ENCODE results near the gene ARHGAP28. TPM values are rescaled to one million over a fixed set of nuclear protein-coding genes. Genes with fewer than 3 reads are reported as not detected.
A peak's percentile ranks its signal among the peaks of the same experiment; 100 is the strongest.

The ARHGAP28 gene
- total RNA-seq, 1 donor from 2014 or later: 2.2 TPM

- no peak for DNase-seq (ENCODE audit: low read depth)
- H3K4me3 ChIP-seq (ENCODE audit: low read depth, low read length): no peak overlapping the region
- TF ChIP-seq CTCF (conservative IDR thresholded peaks at IDR 0.05; ENCODE audit: low read depth, low read length): no peak
Measured at GRCh38 chr18:6868033-6868432, 138.5 kb downstream of the ARHGAP28 start.

GRCh38 chr18:6871566-6871965, 142.1 kb downstream of the ARHGAP28 start:
- peak; percentile 41 for DNase-seq (ENCODE audit: low read depth)
- no peak for TF ChIP-seq CTCF (conservative IDR thresholded peaks at IDR 0.05; ENCODE audit: low read depth, low read length)
- no peak overlapping the region for H3K4me3 ChIP-seq (ENCODE audit: low read depth, low read length)

- no peak overlapping the region for H3K4me3 ChIP-seq (ENCODE audit: low read depth, low read length)
- no peak for TF ChIP-seq CTCF (conservative IDR thresholded peaks at IDR 0.05; ENCODE audit: low read depth, low read length)
- no peak for DNase-seq (ENCODE audit: low read depth)
Measured at GRCh38 chr18:6873040-6873751, 143.7 kb downstream of the ARHGAP28 start.

GRCh38 chr18:6874315-6874714, 144.8 kb downstream of the ARHGAP28 start:
- no peak for DNase-seq (ENCODE audit: low read depth)
- H3K4me3 ChIP-seq (ENCODE audit: low read depth, low read length): no peak overlapping the region
- TF ChIP-seq CTCF (conservative IDR thresholded peaks at IDR 0.05; ENCODE audit: low read depth, low read length): peak; percentile 35

GRCh38 chr18:6875749-6876148, 146.2 kb downstream of the ARHGAP28 start:
- no peak for TF ChIP-seq CTCF (conservative IDR thresholded peaks at IDR 0.05; ENCODE audit: low read depth, low read length)

GRCh38 chr18:6876641-6877041, 147.1 kb downstream of the ARHGAP28 start:
- no peak overlapping the region for H3K4me3 ChIP-seq (ENCODE audit: low read depth, low read length)
- TF ChIP-seq CTCF (conservative IDR thresholded peaks at IDR 0.05; ENCODE audit: low read depth, low read length): no peak
- DNase-seq (ENCODE audit: low read depth): no peak

More at GRCh38 chr18:6875749-6876148, 146.2 kb downstream of the ARHGAP28 start:
- H3K4me3 ChIP-seq (ENCODE audit: low read depth, low read length): no peak overlapping the region
- no peak for DNase-seq (ENCODE audit: low read depth)

GRCh38 chr18:6877288-6877687, 147.8 kb downstream of the ARHGAP28 start:
- no peak for TF ChIP-seq CTCF (conservative IDR thresholded peaks at IDR 0.05; ENCODE audit: low read depth, low read length)
- no peak for DNase-seq (ENCODE audit: low read depth)

More at GRCh38 chr18:6877288-6877687, 147.8 kb downstream of the ARHGAP28 start:
- no peak overlapping the region for H3K4me3 ChIP-seq (ENCODE audit: low read depth, low read length)
